ENCODE data around the gene AMH.

Gene AMH

GRCh38 chr19:2236314-2237050 is 12.6 kb upstream of the AMH start, which contains the start of the genes PLEKHJ1 and SF3A2 (continued):
- TF ChIP-seq ZNF580 (tag by site-specific recombination; IDR thresholded peaks at IDR 0.05) (peak; percentile 62; the same call in 1 of the 2 replicates), ZNF133 (tag by site-specific recombination; IDR thresholded peaks at IDR 0.05) (no peak), MYNN (tag by site-specific recombination; IDR thresholded peaks at IDR 0.05; ENCODE audit: borderline replicate concordance) (no peak), ZNF558 (tag by site-specific recombination; IDR thresholded peaks at IDR 0.05) (no peak), ZFP69B (tag by site-specific recombination; IDR thresholded peaks at IDR 0.05) (peak; percentile 42; the same call in 1 of the 2 replicates), YY1 (tag by site-specific recombination; IDR thresholded peaks at IDR 0.05) (peak; percentile 70; the same call in 1 of the 2 replicates), KLF1 (tag by site-specific recombination; IDR thresholded peaks at IDR 0.05) (peak; percentile 79), REST (tag by site-specific recombination; IDR thresholded peaks at IDR 0.05) (no peak), ZNF148 (tag by site-specific recombination; IDR thresholded peaks at IDR 0.05; ENCODE audit: borderline replicate concordance) (no peak), ZNF202 (tag by site-specific recombination; IDR thresholded peaks at IDR 0.05; ENCODE audit: borderline replicate concordance) (no peak), ZNF777 (tag by site-specific recombination; IDR thresholded peaks at IDR 0.05; ENCODE audit: borderline replicate concordance) (no peak), PBX3 (CRISPR knock-in tag; IDR thresholded peaks at IDR 0.05) (0 out of 2 replicates have a peak, but pooled peaks have one; percentile 66), SALL2 (tag by site-specific recombination; IDR thresholded peaks at IDR 0.05; ENCODE audit: borderline replicate concordance) (no peak), KLF10 (tag by site-specific recombination; IDR thresholded peaks at IDR 0.05) (peak; percentile 83), KLF7 (tag by site-specific recombination; IDR thresholded peaks at IDR 0.05; ENCODE audit: borderline replicate concordance) (peak; percentile 76), ZNF596 (tag by site-specific recombination; IDR thresholded peaks at IDR 0.05) (no peak), ZNF140 (tag by site-specific recombination; IDR thresholded peaks at IDR 0.05) (no peak), ZNF518A (tag by site-specific recombination; conservative IDR thresholded peaks at IDR 0.05; ENCODE audit: low read depth) (peak; percentile 78), ZNF398 (tag by site-specific recombination; IDR thresholded peaks at IDR 0.05) (no peak; the same call in 1 of the 2 replicates), ZNF585B (tag by site-specific recombination; IDR thresholded peaks at IDR 0.05) (no peak), ZFP41 (tag by site-specific recombination; IDR thresholded peaks at IDR 0.05; ENCODE audit: borderline replicate concordance) (no peak), ZNF248 (tag by site-specific recombination; IDR thresholded peaks at IDR 0.05) (no peak), OVOL3 (tag by site-specific recombination; IDR thresholded peaks at IDR 0.05) (no peak)

All from HEK293 (cell line).